Spleen (tissue), 11 donors: ENCODE data around the gene FSIP2. TPM values are rescaled to one million over a fixed set of nuclear protein-coding genes. Genes with fewer than 3 reads are reported as not detected.

Source experiments
- DNase-seq: peaks from one replicate; pipeline ENCODE4 v3.0.0-alpha.2; 2020
- H3K27ac ChIP-seq, 8 donors: fragments of 200-600 bp; sonication (generic) in 7 of 8; 1 replicate in 4 of 8; 2 replicates in 4 of 8; pipeline versions ENCODE4 v1.5.0 to v1.8.0; 2016 to 2021; ENCODE audit warnings: inconsistent platforms in 4 of 8, mild to moderate bottlenecking in 4 of 8, moderate library complexity in 1 of 8
- H3K27me3 ChIP-seq, 7 donors: fragments of 200-600 bp; sonication (generic) in 6 of 7; replicated peaks in 1 of 7; 1 replicate in 4 of 7; 2 replicates in 3 of 7; pipeline versions ENCODE4 v1.5.0 to v1.8.0; 2016 to 2021; ENCODE audit warnings: inconsistent platforms in 3 of 7, mild to moderate bottlenecking in 1 of 7
- H3K36me3 ChIP-seq, 6 donors: fragments of 200-600 bp; sonication (generic) in 5 of 6; 1 replicate in 4 of 6; 2 replicates in 2 of 6; pipeline versions ENCODE4 v1.5.0 to v1.8.0; 2016 to 2021; ENCODE audit warnings: inconsistent platforms in 2 of 6
- H3K4me1 ChIP-seq, 6 donors: fragments of 200-600 bp; sonication (generic) in 5 of 6; 1 replicate in 3 of 6; 2 replicates in 3 of 6; pipeline versions ENCODE4 v1.5.0 to v1.8.0; 2016 to 2021; ENCODE audit warnings: inconsistent platforms in 3 of 6
- H3K4me3 ChIP-seq, 8 donors: fragments of 200-600 bp; sonication (generic) in 7 of 8; 1 replicate in 4 of 8; 2 replicates in 4 of 8; pipeline versions ENCODE4 v1.5.0 to v1.8.0; 2016 to 2021; ENCODE audit warnings: inconsistent platforms in 4 of 8, mild to moderate bottlenecking in 4 of 8, moderate library complexity in 2 of 8
- H3K9me3 ChIP-seq, 8 donors: fragments of 200-600 bp; sonication (generic) in 7 of 8; 1 replicate in 4 of 8; 2 replicates in 4 of 8; pipeline versions ENCODE4 v1.5.0 to v1.8.0; 2016 to 2021; ENCODE audit warnings: inconsistent platforms in 4 of 8
- POLR2A ChIP-seq, 3 donors: fragments of 450-650 bp; IDR thresholded peaks; one replicate each; pipeline ENCODE4 v1.5.1; 2017; ENCODE audit warnings: antibody characterized with exemption in 3 of 3, mild to moderate bottlenecking in 1 of 3
- POLR2AphosphoS5 ChIP-seq, 3 donors: sonication (generic); formaldehyde crosslinking; IDR thresholded peaks; one replicate each; pipeline ENCODE4 v1.5.1; 2017; ENCODE audit warnings: antibody characterized with exemption in 3 of 3
- WGBS, 5 donors: extraction: QIAGEN DNeasy Blood & Tissue Kit in 3 of 5; methylation state at CpG; one replicate each; pipeline versions ENCODE4 v1.1.5 to v1.1.7; 2013 to 2018; 5-methylcytosine and 5-hydroxymethylcytosine counted together
- intact Hi-C: fragments of 100-400 bp; cut with DNase I; formaldehyde crosslinking; loops from one replicate; pipeline ENCODE4 v1.15.0; 2023; ENCODE audit warnings: low total_unique reads
- polyA plus RNA-seq, 3 donors: library from polyadenylated mRNA; stranded (reverse); fragments of 200-250 nt; gene quantifications; one replicate each; pipeline ENCODE4 v1.2.1, GENCODE V29; 2013
- total RNA-seq, 7 donors: library from RNA; depleted of rRNA in 3 of 7; stranded (reverse); fragments of >200 nt in 3 of 7; fragmentation: NEBNext Ultra II Directional in 4 of 7; extraction: Animal tissue kit (Norgen Biotek cat#: 25700) in 4 of 7; gene quantifications; one replicate each; pipeline versions ENCODE4 v1.1.0 to v1.2.1, GENCODE V29; 2016 to 2021
- TF ChIP-seq, protein P1 (sequence below), 11 experiments: fragments of 200-600 bp in 7 of 11; fragments of 450-650 bp in 4 of 11; sonication (generic) in 4 of 11; IDR thresholded peaks in 8 of 11; conservative IDR thresholded peaks in 3 of 11; 1 replicate in 7 of 11; 2 replicates in 4 of 11; pipeline versions ENCODE4 v1.4.0 to v1.8.0; 2016 to 2021; ENCODE audit warnings: antibody characterized with exemption in 11 of 11, inconsistent platforms in 4 of 11, mild to moderate bottlenecking in 1 of 11
- donor health status: healthy with polysubstance abuse.
- donor health status: DM: no; HTN: no; CAD: no; lungs with moderate emphysema.
- donor health status: DM: no; HTN: no; CAD: no.
- donor health status: Bipolar disorder and iron deficiency.
- donor health status: healthy.
- donor health status: DM: no; HTN: no; CAD: no.
- donor health status: DM: yes; HTN: yes; CAD: no.

FSIP2 gene
- total and polyA plus RNA-seq, 10 donors, result 0.03 to 2.6 (median 0.36) TPM

DNA sequence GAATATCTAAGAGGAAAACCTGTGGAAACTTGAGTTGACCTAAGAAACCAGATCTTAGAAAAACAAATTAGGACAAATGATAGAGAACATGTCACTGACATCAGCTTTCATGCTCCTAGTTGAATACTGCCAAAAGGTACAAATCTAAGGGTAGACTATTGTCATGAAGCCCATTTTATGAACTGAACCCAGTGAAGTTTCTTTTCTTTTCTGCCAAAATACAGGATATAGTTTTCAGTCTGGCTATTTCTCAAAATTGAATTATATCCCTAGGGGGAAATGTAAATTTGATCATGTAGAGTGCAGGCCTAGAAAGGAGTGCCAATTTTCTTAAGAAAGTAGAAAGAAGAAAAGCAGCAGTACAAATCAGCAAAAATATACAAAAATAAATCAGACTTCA lies 46.6 kb downstream of the FSIP2 start:
- H3K27me3 ChIP-seq, result no peaks in the 10 kb centered on the region
- no peaks in the 10 kb centered on the region for H3K4me1 ChIP-seq
- no peak for DNase-seq
- H3K36me3 ChIP-seq, result no peaks in the 10 kb centered on the region
- no peak overlapping the region for H3K27ac ChIP-seq
- H3K4me3 ChIP-seq, result no peak overlapping the region
- no peak for TF ChIP-seq POLR2A (IDR thresholded peaks at IDR 0.05)
- no peak for TF ChIP-seq POLR2AphosphoS5 (IDR thresholded peaks at IDR 0.05)
- TF ChIP-seq, protein P1, sequence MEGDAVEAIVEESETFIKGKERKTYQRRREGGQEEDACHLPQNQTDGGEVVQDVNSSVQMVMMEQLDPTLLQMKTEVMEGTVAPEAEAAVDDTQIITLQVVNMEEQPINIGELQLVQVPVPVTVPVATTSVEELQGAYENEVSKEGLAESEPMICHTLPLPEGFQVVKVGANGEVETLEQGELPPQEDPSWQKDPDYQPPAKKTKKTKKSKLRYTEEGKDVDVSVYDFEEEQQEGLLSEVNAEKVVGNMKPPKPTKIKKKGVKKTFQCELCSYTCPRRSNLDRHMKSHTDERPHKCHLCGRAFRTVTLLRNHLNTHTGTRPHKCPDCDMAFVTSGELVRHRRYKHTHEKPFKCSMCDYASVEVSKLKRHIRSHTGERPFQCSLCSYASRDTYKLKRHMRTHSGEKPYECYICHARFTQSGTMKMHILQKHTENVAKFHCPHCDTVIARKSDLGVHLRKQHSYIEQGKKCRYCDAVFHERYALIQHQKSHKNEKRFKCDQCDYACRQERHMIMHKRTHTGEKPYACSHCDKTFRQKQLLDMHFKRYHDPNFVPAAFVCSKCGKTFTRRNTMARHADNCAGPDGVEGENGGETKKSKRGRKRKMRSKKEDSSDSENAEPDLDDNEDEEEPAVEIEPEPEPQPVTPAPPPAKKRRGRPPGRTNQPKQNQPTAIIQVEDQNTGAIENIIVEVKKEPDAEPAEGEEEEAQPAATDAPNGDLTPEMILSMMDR (IDR thresholded peaks at IDR 0.05 in 8 of 11, conservative IDR thresholded peaks at IDR 0.05 in 3 of 11), result no peak
- no peaks in the 10 kb centered on the region for H3K9me3 ChIP-seq
- intact Hi-C loops, result no loop called here

DNA sequence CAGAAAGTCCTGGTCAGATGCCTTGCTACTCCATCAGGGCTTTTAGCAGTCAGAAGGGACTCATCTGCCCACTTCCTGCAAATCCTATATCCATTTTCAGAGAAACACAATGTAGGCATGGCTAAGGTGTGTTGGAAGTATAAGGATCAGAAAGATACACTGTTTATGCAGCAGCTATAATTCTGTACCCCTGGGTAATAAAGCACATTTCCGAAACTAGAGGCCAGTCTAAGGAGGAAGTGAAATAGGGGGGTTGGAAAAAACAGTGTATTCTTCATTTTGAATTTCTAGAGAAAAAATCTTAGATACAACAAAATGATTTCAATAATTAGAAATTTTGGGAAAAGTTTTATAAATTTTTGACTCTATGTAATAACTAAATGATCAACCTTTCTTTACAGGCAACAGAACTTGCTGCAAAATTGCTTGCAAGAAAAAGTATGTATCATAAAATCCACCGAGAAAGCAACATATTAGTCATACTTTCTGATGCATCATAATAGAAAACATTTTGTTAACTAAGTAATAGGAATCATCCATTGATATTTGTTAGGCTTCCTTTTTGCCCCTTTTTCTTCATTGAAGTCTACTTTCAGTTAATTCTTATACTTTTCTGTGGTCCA lies 47.4 kb downstream of the FSIP2 start:
- intact Hi-C loops, result no loop called here
- H3K4me1 ChIP-seq, result no peaks in the 10 kb centered on the region
- no peak for DNase-seq
- H3K27ac ChIP-seq, result no peak overlapping the region
- no peaks in the 10 kb centered on the region for H3K36me3 ChIP-seq
- TF ChIP-seq POLR2A (IDR thresholded peaks at IDR 0.05) (no peak), POLR2AphosphoS5 (IDR thresholded peaks at IDR 0.05) (no peak)
- TF ChIP-seq, protein P1 (IDR thresholded peaks at IDR 0.05 in 8 of 11, conservative IDR thresholded peaks at IDR 0.05 in 3 of 11), result no peak
- H3K4me3 ChIP-seq, result no peak overlapping the region
- no peaks in the 10 kb centered on the region for H3K27me3 ChIP-seq
- H3K9me3 ChIP-seq, result no peaks in the 10 kb centered on the region
- WGBS, 5 donors, result 73 to 96% (median 82%) methylated on average over 2 of the region's 2 CpGs

DNA sequence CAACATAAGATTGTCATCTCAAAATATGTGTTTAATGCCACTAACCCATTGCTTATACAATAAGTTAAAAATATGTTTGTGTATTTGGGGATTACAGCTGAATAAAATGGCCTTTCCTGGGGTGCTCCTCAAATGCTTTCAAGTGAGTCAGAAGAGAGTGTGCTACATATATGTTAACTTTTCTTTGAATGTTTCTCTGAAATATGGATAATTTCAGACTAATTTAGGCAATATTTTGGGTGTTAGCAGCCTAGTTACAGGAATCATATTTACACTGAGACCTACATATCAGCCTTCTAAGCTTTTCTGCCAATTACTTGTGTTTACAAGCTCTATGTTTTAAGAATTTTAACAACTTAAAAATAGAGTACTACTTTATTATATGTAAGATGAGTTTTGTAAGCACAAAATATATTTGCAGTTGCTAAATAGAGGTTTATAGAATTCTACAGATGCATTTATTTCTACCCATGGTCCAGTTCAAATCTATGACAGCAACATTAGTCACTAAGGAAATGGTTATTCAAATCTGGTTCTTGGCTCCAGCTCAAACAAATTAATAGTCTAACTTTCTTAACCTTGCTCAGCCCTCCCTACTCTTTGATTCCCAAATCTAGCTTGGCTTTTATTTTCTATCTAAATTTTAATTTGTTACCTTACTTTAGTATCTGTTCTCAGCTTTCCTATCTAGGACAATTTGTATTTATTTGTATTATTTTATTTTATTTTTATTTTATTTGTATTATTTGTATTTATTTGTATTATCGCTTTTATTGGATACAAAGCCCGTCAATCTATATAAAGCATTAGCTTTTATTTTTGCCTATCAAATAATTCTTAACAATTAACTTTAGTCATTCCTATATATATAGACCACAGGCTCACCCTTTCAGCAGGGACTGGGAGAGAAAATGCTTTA lies 48.9 kb downstream of the FSIP2 start:
- intact Hi-C loops, result no loop called here
- no peak overlapping the region for H3K4me3 ChIP-seq
- no peaks in the 10 kb centered on the region for H3K36me3 ChIP-seq
- DNase-seq, result no peak
- WGBS, 5 donors, result 94 to 98% (median 96%) methylated on average over 2 of the region's 2 CpGs
- no peaks in the 10 kb centered on the region for H3K27me3 ChIP-seq
- H3K9me3 ChIP-seq, result peaks cover 0 to 9% (median 0%) of the 10 kb centered on the region in 8 donors
- H3K4me1 ChIP-seq, result no peaks in the 10 kb centered on the region
- H3K27ac ChIP-seq, result no peak overlapping the region
- TF ChIP-seq POLR2A (IDR thresholded peaks at IDR 0.05) (no peak), POLR2AphosphoS5 (IDR thresholded peaks at IDR 0.05) (no peak)
- TF ChIP-seq, protein P1 (IDR thresholded peaks at IDR 0.05 in 8 of 11, conservative IDR thresholded peaks at IDR 0.05 in 3 of 11), result no peak

DNA sequence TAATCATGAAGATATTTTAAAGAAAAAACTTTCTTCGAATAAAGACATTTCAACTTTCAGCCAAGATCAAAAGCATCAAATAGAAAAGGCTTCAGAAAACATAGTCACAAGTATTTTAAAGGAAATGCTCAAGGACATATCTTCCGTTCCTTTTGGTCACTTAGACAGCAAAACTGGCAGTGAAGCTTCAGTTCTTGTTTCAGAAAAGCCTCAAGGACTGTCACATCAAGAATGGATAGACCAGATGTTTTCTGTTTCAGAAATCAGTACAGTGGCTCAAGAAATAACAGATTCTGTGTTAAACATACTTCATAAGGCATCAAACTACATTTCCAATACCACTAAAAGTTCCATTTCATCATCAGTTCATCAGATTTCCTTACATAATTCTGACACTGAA lies 51.8 kb downstream of the FSIP2 start:
- no peaks in the 10 kb centered on the region for H3K36me3 ChIP-seq
- intact Hi-C loops, result no loop called here
- H3K4me1 ChIP-seq, result no peaks in the 10 kb centered on the region
- H3K9me3 ChIP-seq, result peaks cover 0 to 12% (median 0%) of the 10 kb centered on the region in 8 donors
- H3K27ac ChIP-seq, result no peak overlapping the region
- 45 to 68% (median 60%) methylated on average over 2 of the region's 2 CpGs for WGBS, 5 donors
- no peak for TF ChIP-seq POLR2A (IDR thresholded peaks at IDR 0.05)
- TF ChIP-seq POLR2AphosphoS5 (IDR thresholded peaks at IDR 0.05), result no peak
- TF ChIP-seq, protein P1 (IDR thresholded peaks at IDR 0.05 in 8 of 11, conservative IDR thresholded peaks at IDR 0.05 in 3 of 11), result no peak
- no peak overlapping the region for H3K4me3 ChIP-seq
- H3K27me3 ChIP-seq, result no peaks in the 10 kb centered on the region
- no peak for DNase-seq
